HEK293 (cell line): ENCODE results near the gene PIK3CD.

Experiments
- CTCF ChIA-PET: fragments of 350-600 bp; formaldehyde crosslinking; extraction: SDS; loops from one replicate; lab custom pipeline; 2021; ENCODE audit warnings: antibody characterized with exemption; lab: Yijun Ruan, JAX
- POLR2A ChIA-PET: fragments of 300-600 bp; formaldehyde crosslinking; extraction: SDS; loops from one replicate; lab custom pipeline; 2020; ENCODE audit warnings: antibody characterized with exemption, inconsistent platforms; lab: Yijun Ruan, JAX
- H3K27ac ChIP-seq: fragments of 200-500 bp; sonication (Bioruptor generic); 2 replicates; pipeline ENCODE4 v1.5.1; 2014; ENCODE audit warnings: low read depth, low read length, control low read depth, inconsistent platforms; ENCODE audit errors: extremely low read depth
- H3K36me3 ChIP-seq, 2 experiments: fragments of 200-500 bp in 1 of 2; sonication (Bioruptor generic) in 1 of 2; 1 replicate in 1 of 2; 2 replicates in 1 of 2; pipeline ENCODE4 v1.5.1; 2014 to 2017; ENCODE audit warnings: inconsistent platforms in 2 of 2, low read length in 2 of 2; ENCODE audit not compliant: control insufficient read depth in 2 of 2, insufficient read depth in 1 of 2
- H3K4me1 ChIP-seq: fragments of 200-500 bp; sonication (Bioruptor generic); 2 replicates; pipeline ENCODE4 v1.5.1; 2014; ENCODE audit warnings: mild to moderate bottlenecking, low read length, inconsistent platforms; ENCODE audit not compliant: control insufficient read depth, insufficient read depth
- H3K4me3 ChIP-seq: 2 replicates; pipeline ENCODE4 v1.5.1; 2011; ENCODE audit warnings: low read depth, mild to moderate bottlenecking, control low read depth, low read length, moderate library complexity
- H3K9me3 ChIP-seq: fragments of 200-500 bp; sonication (Bioruptor generic); 2 replicates; pipeline ENCODE4 v1.5.1; 2014; ENCODE audit warnings: low read depth, low read length, inconsistent platforms; ENCODE audit not compliant: control insufficient read depth, insufficient read depth
- HOXA7 ChIP-seq: sonication (generic); formaldehyde crosslinking; IDR thresholded peaks from 2 replicates; pipeline ENCODE4 v1.8.1; 2022; ENCODE audit warnings: missing genetic modification reagents, borderline replicate concordance
- MEIS1 ChIP-seq: sonication (generic); formaldehyde crosslinking; IDR thresholded peaks from 2 replicates; pipeline ENCODE4 v1.8.1; 2022; ENCODE audit warnings: missing genetic modification reagents, mild to moderate bottlenecking, borderline replicate concordance
- OVOL3 ChIP-seq: fragments of 450-650 bp; formaldehyde crosslinking; IDR thresholded peaks from 2 replicates; pipeline ENCODE4 v1.5.1; 2016; ENCODE audit warnings: missing biosample characterization, missing genetic modification characterization
- SCRT2 ChIP-seq: fragments of 450-650 bp; formaldehyde crosslinking; IDR thresholded peaks from 2 replicates; pipeline ENCODE4 v1.5.1; 2016; ENCODE audit warnings: missing biosample characterization, missing genetic modification characterization
- SP3 ChIP-seq: fragments of 450-650 bp; formaldehyde crosslinking; IDR thresholded peaks from 2 replicates; pipeline ENCODE4 v1.5.1; 2016; ENCODE audit warnings: missing biosample characterization, missing genetic modification characterization
- ZBTB10 ChIP-seq: fragments of 450-650 bp; formaldehyde crosslinking; IDR thresholded peaks from 2 replicates; pipeline ENCODE4 v1.5.1; 2016; ENCODE audit warnings: missing biosample characterization, missing genetic modification characterization
- ZBTB6 ChIP-seq: fragments of 450-650 bp; formaldehyde crosslinking; IDR thresholded peaks from 2 replicates; pipeline ENCODE4 v1.5.1; 2017; ENCODE audit warnings: missing biosample characterization, missing genetic modification characterization
- ZBTB7A ChIP-seq: fragments of 450-650 bp; formaldehyde crosslinking; IDR thresholded peaks from 2 replicates; pipeline ENCODE4 v1.5.1; 2016; ENCODE audit warnings: low read depth, missing biosample characterization, missing genetic modification characterization
- ZFP41 ChIP-seq: fragments of 450-650 bp; formaldehyde crosslinking; IDR thresholded peaks from 2 replicates; pipeline ENCODE4 v1.5.1; 2016; ENCODE audit warnings: missing biosample characterization, missing genetic modification characterization, borderline replicate concordance
- ZNF112 ChIP-seq: fragments of 450-650 bp; formaldehyde crosslinking; IDR thresholded peaks from 2 replicates; pipeline ENCODE4 v1.5.0; 2017; ENCODE audit warnings: missing biosample characterization, missing genetic modification characterization
- ZNF146 ChIP-seq: fragments of 450-650 bp; formaldehyde crosslinking; IDR thresholded peaks from 2 replicates; pipeline ENCODE4 v1.5.1; 2016; ENCODE audit warnings: missing biosample characterization, missing genetic modification characterization
- ZNF184 ChIP-seq: fragments of 450-650 bp; IDR thresholded peaks from 2 replicates; pipeline ENCODE4 v1.5.1; 2018; ENCODE audit warnings: missing biosample characterization, mild to moderate bottlenecking, missing genetic modification characterization
- ZNF19 ChIP-seq: fragments of 450-650 bp; formaldehyde crosslinking; IDR thresholded peaks from 2 replicates; pipeline ENCODE4; 2016; ENCODE audit warnings: missing biosample characterization, missing genetic modification characterization, low read depth
- ZNF23 ChIP-seq: fragments of 450-650 bp; formaldehyde crosslinking; IDR thresholded peaks from 2 replicates; pipeline ENCODE4 v1.5.1; 2016; ENCODE audit warnings: missing biosample characterization, missing genetic modification characterization, borderline replicate concordance
- ZNF324 ChIP-seq: fragments of 450-650 bp; formaldehyde crosslinking; IDR thresholded peaks from 2 replicates; pipeline ENCODE4 v1.5.1; 2016; ENCODE audit warnings: missing biosample characterization, missing genetic modification characterization
- ZNF366 ChIP-seq: fragments of 450-650 bp; formaldehyde crosslinking; conservative IDR thresholded peaks from 2 replicates; pipeline ENCODE4 v1.5.1; 2016; ENCODE audit warnings: missing biosample characterization, missing genetic modification characterization
- ZNF423 ChIP-seq: fragments of 450-650 bp; formaldehyde crosslinking; IDR thresholded peaks from 2 replicates; pipeline ENCODE4 v1.5.1; 2016; ENCODE audit warnings: missing biosample characterization, missing genetic modification characterization
- ZNF623 ChIP-seq: fragments of 450-650 bp; formaldehyde crosslinking; IDR thresholded peaks from 2 replicates; pipeline ENCODE4 v1.5.1; 2016; ENCODE audit warnings: missing biosample characterization, missing genetic modification characterization
- ZNF654 ChIP-seq: fragments of 450-650 bp; formaldehyde crosslinking; IDR thresholded peaks from 2 replicates; pipeline ENCODE4 v1.5.1; 2016; ENCODE audit warnings: low read depth, missing biosample characterization, missing genetic modification characterization
- ZNF660 ChIP-seq: fragments of 450-650 bp; IDR thresholded peaks from 2 replicates; pipeline ENCODE4 v1.5.1; 2018; ENCODE audit warnings: missing biosample characterization, mild to moderate bottlenecking, missing genetic modification characterization
- ZNF677 ChIP-seq: fragments of 450-650 bp; IDR thresholded peaks from 2 replicates; pipeline ENCODE4 v1.5.0; 2018; ENCODE audit warnings: missing biosample characterization, mild to moderate bottlenecking, missing genetic modification characterization, moderate library complexity
- ZNF704 ChIP-seq: fragments of 450-650 bp; formaldehyde crosslinking; IDR thresholded peaks from 2 replicates; pipeline ENCODE4 v1.5.1; 2016; ENCODE audit warnings: missing biosample characterization, missing genetic modification characterization
- ZNF791 ChIP-seq: fragments of 450-650 bp; formaldehyde crosslinking; IDR thresholded peaks from 2 replicates; pipeline ENCODE4 v1.5.1; 2016; ENCODE audit warnings: missing biosample characterization, missing genetic modification characterization
- ZSCAN16 ChIP-seq: fragments of 450-650 bp; formaldehyde crosslinking; IDR thresholded peaks from 2 replicates; pipeline ENCODE4 v1.5.1; 2016; ENCODE audit warnings: missing biosample characterization, missing genetic modification characterization

Gene PIK3CD

GRCh38 chr1:9731561-9731960 is 80.0 kb downstream of the PIK3CD start:
- no peak overlapping the region for H3K27ac ChIP-seq
- H3K9me3 ChIP-seq: no peaks in the 10 kb centered on the region
- CTCF ChIA-PET: no interaction called here
- H3K4me3 ChIP-seq: no peak overlapping the region
- POLR2A ChIA-PET: no interaction called here
- peaks cover 17 to 96% of the 10 kb centered on the region in 2 experiments for H3K36me3 ChIP-seq
- H3K4me1 ChIP-seq: no peaks in the 10 kb centered on the region
- TF ChIP-seq ZNF623 (tag by site-specific recombination) (no peak), ZBTB10 (tag by site-specific recombination) (no peak), ZNF660 (tag by site-specific recombination) (no peak), HOXA7 (no peak), ZBTB7A (tag by site-specific recombination) (no peak), ZNF704 (tag by site-specific recombination) (no peak), ZNF19 (tag by site-specific recombination) (no peak), MEIS1 (CRISPR knock-in tag) (no peak), ZNF146 (tag by site-specific recombination) (no peak), SCRT2 (tag by site-specific recombination) (no peak), OVOL3 (tag by site-specific recombination) (no peak), ZNF677 (tag by site-specific recombination) (no peak), ZNF791 (tag by site-specific recombination) (no peak), ZNF366 (no peak), ZBTB6 (tag by site-specific recombination) (no peak), ZNF654 (tag by site-specific recombination) (no peak), ZFP41 (no peak), ZSCAN16 (tag by site-specific recombination) (no peak)

GRCh38 chr1:9732123-9732971 is 80.8 kb downstream of the PIK3CD start:
- Histone ChIP-seq H3K27ac (no peak overlapping the region), H3K9me3 (no peaks in the 10 kb centered on the region), H3K4me1 (no peaks in the 10 kb centered on the region), H3K4me3 (no peak overlapping the region), H3K36me3 (peaks cover 20 to 96% of the 10 kb centered on the region in 2 experiments)
- POLR2A ChIA-PET: no interaction called here
- CTCF ChIA-PET: interaction anchor here (1.1 to 1.2 kb wide), 2 partner anchors 10 to 42 kb away, joined by 3 read pairs; no protein-coding TSS in a partner anchor
- TF ChIP-seq ZNF112: no peak
- TF ChIP-seq ZNF423 (tag by site-specific recombination): no peak
- TF ChIP-seq ZNF324 (tag by site-specific recombination): no peak
- no peak for TF ChIP-seq ZNF23
- no peak for TF ChIP-seq SP3 (tag by site-specific recombination)
- TF ChIP-seq ZNF184 (tag by site-specific recombination): no peak
